ENCODE data around the gene TMEM132D. TPM values are rescaled to one million over a fixed set of nuclear protein-coding genes. Genes with fewer than 3 reads are reported as not detected.

The TMEM132D gene
- total and polyA plus RNA-seq, 4 donors: 0.01 to 0.14 (median 0.08) TPM

GRCh38 chr12:129886541-129886940 is 17.3 kb downstream of the TMEM132D start:
- Histone ChIP-seq H3K36me3 (ENCODE audit: control insufficient read depth in 4 of 4, insufficient read depth in 3 of 4, low read depth in 1 of 4, low read length in 3 of 4) (no peaks in the 10 kb centered on the region), H3K27me3 (ENCODE audit: control insufficient read depth in 4 of 4, insufficient read depth in 4 of 4, low read length in 3 of 4) (no peaks in the 10 kb centered on the region), H3K27ac (ENCODE audit: low read depth in 1 of 2, low read length in 2 of 2) (no peak overlapping the region), H3K4me3 (ENCODE audit: low read depth in 1 of 3, low read length in 3 of 3) (no peak overlapping the region), H3K9me3 (ENCODE audit: control insufficient read depth in 4 of 4, low read length in 3 of 4) (no peaks in the 10 kb centered on the region), H3K9ac (ENCODE audit: low read depth in 1 of 2, low read length in 2 of 2) (no peak overlapping the region), H3K4me1 (ENCODE audit: control insufficient read depth in 4 of 4, insufficient read depth in 4 of 4, low read length in 3 of 4) (no peaks in the 10 kb centered on the region)
- TF ChIP-seq RAD21 (IDR thresholded peaks at IDR 0.05) (no peak), FOXA1 (IDR thresholded peaks at IDR 0.05) (no peak), ATF3 (IDR thresholded peaks at IDR 0.05) (no peak), NR2F2 (IDR thresholded peaks at IDR 0.05) (no peak), RXRA (IDR thresholded peaks at IDR 0.05) (no peak), YY1 (IDR thresholded peaks at IDR 0.05) (no peak), HNF4G (IDR thresholded peaks at IDR 0.05) (no peak), HNF4A (conservative IDR thresholded peaks at IDR 0.05) (no peak), CTCF (IDR thresholded peaks at IDR 0.05; ENCODE audit: low read depth, low read length, missing input control) (no peak)
- WGBS: 46% methylated on average over 5 of the region's 5 CpGs
- no peak for DNase-seq (ENCODE audit: low spot score)

GRCh38 chr12:129885287-129885686 is 18.5 kb downstream of the TMEM132D start:
- H3K27me3 ChIP-seq (ENCODE audit: control insufficient read depth in 4 of 4, insufficient read depth in 4 of 4, low read length in 3 of 4): no peaks in the 10 kb centered on the region
- 16% methylated on average over 3 of the region's 3 CpGs for WGBS
- H3K4me1 ChIP-seq (ENCODE audit: control insufficient read depth in 4 of 4, insufficient read depth in 4 of 4, low read length in 3 of 4): no peaks in the 10 kb centered on the region
- no peak overlapping the region for H3K9ac ChIP-seq (ENCODE audit: low read depth in 1 of 2, low read length in 2 of 2)
- no peaks in the 10 kb centered on the region for H3K36me3 ChIP-seq (ENCODE audit: control insufficient read depth in 4 of 4, insufficient read depth in 3 of 4, low read depth in 1 of 4, low read length in 3 of 4)
- no peak for DNase-seq (ENCODE audit: low spot score)
- H3K27ac ChIP-seq (ENCODE audit: low read depth in 1 of 2, low read length in 2 of 2): no peak overlapping the region
- no peaks in the 10 kb centered on the region for H3K9me3 ChIP-seq (ENCODE audit: control insufficient read depth in 4 of 4, low read length in 3 of 4)
- H3K4me3 ChIP-seq (ENCODE audit: low read depth in 1 of 3, low read length in 3 of 3): no peak overlapping the region
- TF ChIP-seq HNF4G (IDR thresholded peaks at IDR 0.05) (no peak), GABPA (IDR thresholded peaks at IDR 0.05 in 1 of 2, conservative IDR thresholded peaks at IDR 0.05 in 1 of 2) (no peak), RXRA (IDR thresholded peaks at IDR 0.05) (no peak), RAD21 (IDR thresholded peaks at IDR 0.05) (no peak), EGR1 (IDR thresholded peaks at IDR 0.05; ENCODE audit: low read depth in 2 of 2) (no peak), CTCF (IDR thresholded peaks at IDR 0.05; ENCODE audit: low read depth, low read length, missing input control) (no peak), REST (IDR thresholded peaks at IDR 0.05) (no peak), YY1 (IDR thresholded peaks at IDR 0.05) (no peak), HNF4A (conservative IDR thresholded peaks at IDR 0.05) (no peak), ATF3 (IDR thresholded peaks at IDR 0.05) (no peak), MAX (IDR thresholded peaks at IDR 0.05) (no peak), ZBTB33 (IDR thresholded peaks at IDR 0.05) (no peak)

Data from liver (tissue), 9 donors.